Activated naive CD4-positive, alpha-beta T cell treated with anti-CD3 and anti-CD28 coated beads, Interleukin-2, amount 50 U/mL, for 72 hours (primary cell): ENCODE results near the gene ATP11B. TPM values are rescaled to one million over a fixed set of nuclear protein-coding genes. Genes with fewer than 3 reads are reported as not detected.
"Not testable (repeated sequence)": the region's sequence is repeated elsewhere in the genome, so short reads cannot be mapped to it uniquely, and the experiment has no call there.

ENCODE experiments used
- ATAC-seq, 2 donors: fragments of 150-1000 bp; cut with Tn5 transposase; 2 replicates each; pipeline ENCODE4 v1.10.0; 2021; ENCODE audit warnings: mild to moderate bottlenecking in 2 of 2, moderate library complexity in 2 of 2
- DNase-seq, 2 donors: peaks; one replicate each; pipeline ENCODE4 v3.0.0; 2021 to 2022; ENCODE audit warnings: low spot score in 2 of 2
- H3K27ac Mint-ChIP-seq, 2 donors: one replicate each; pipeline ENCODE4 v1.8.0; 2022; ENCODE audit warnings: mild to moderate bottlenecking in 2 of 2, mixed read lengths in 2 of 2
- H3K36me3 Mint-ChIP-seq, 2 donors: one replicate each; pipeline ENCODE4 v1.8.0; 2022; ENCODE audit warnings: mixed read lengths in 2 of 2
- H3K9me3 Mint-ChIP-seq, 2 donors: one replicate each; pipeline ENCODE4 v1.8.0; 2022; ENCODE audit warnings: mixed read lengths in 2 of 2
- total RNA-seq, 2 donors: library from RNA; stranded (reverse); gene quantifications; one replicate each; pipeline ENCODE4 v1.2.3, GENCODE V29; 2022

ATP11B gene
- total RNA-seq, 2 donors from 2014 or later = 93.3 to 105 TPM

DNA sequence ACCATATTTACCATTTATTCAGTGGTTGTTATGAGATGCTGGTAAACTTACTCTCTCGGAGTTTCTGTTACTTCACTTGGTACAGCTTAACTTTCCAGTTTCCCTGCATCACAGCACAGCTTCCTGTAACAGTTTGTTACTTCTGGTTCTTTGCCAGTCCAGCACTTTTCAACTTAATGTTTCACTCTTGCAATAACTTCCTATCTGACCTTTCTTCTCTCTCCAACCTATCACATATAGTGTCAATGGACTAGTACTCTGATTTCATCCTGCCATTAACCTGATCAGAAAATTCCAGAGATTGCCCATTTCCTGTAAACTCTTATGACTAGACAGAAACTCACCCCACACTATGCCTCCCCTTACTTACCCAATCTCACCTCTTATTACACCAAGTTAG lies 3.9 kb upstream of the ATP11B start:
- no peak overlapping the region for H3K27ac Mint-ChIP-seq
- ATAC-seq = no peak

DNA sequence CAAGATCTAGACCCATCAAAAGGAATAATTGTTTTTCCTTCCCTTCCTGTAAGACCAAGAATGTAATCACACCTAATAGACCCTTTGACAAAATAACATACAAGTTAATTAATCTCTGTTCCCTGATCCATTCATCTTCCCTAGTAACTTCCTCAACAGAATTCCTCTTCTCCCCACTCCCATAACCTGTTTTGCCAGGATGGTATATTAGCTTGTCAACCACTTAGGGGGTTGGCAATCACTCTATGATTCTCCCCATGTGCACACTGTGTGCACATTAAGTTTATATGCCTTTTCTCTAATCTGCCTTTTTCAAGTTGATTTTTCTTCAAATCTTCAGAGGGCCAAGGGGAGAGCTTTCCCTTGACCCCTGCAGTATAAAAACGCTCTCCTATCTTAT lies 2.7 kb upstream of the ATP11B start:
- Mint-ChIP-seq H3K9me3 (no peaks in the 10 kb centered on the region), H3K36me3 (peaks cover 11 to 17% of the 10 kb centered on the region in 2 donors)
- ATAC-seq = no peak

More for the DNA sequence above, 3.9 kb upstream of the ATP11B start:
- Mint-ChIP-seq H3K9me3 (no peaks in the 10 kb centered on the region), H3K36me3 (peaks cover 4 to 8% of the 10 kb centered on the region in 2 donors)
- DNase-seq = no peak

GRCh38 chr3:182793663-182794454 lies 555 bp downstream of the ATP11B start:
- peak overlapping the region; percentile 93 to 96 for H3K27ac Mint-ChIP-seq
- ATAC-seq = peak; percentile 47 to 53

More for the DNA sequence above, 2.7 kb upstream of the ATP11B start:
- no peak overlapping the region for H3K27ac Mint-ChIP-seq
- no peak for DNase-seq

GRCh38 chr3:182794455-182795388 lies 1.4 kb downstream of the ATP11B start:
- ATAC-seq (no peak), DNase-seq (no peak)
- Mint-ChIP-seq H3K36me3 (peaks cover 11 to 23% of the 10 kb centered on the region in 2 donors), H3K9me3 (no peaks in the 10 kb centered on the region), H3K27ac (peak overlapping the region; percentile 93 to 96)

More at GRCh38 chr3:182793663-182794454, 555 bp downstream of the ATP11B start:
- H3K36me3 Mint-ChIP-seq = peaks cover 11 to 23% of the 10 kb centered on the region in 2 donors
- DNase-seq = peak; percentile 50 to 66
- H3K9me3 Mint-ChIP-seq = no peaks in the 10 kb centered on the region

GRCh38 chr3:182795389-182795782 lies 2.1 kb downstream of the ATP11B start:
- H3K27ac Mint-ChIP-seq = peak overlapping the region; percentile 93 to 96
- H3K9me3 Mint-ChIP-seq = no peaks in the 10 kb centered on the region
- peak in 1 of 2 donors; percentile 28 for DNase-seq
- H3K36me3 Mint-ChIP-seq = peaks cover 11 to 23% of the 10 kb centered on the region in 2 donors
- ATAC-seq = peak; percentile 12 to 36

DNA sequence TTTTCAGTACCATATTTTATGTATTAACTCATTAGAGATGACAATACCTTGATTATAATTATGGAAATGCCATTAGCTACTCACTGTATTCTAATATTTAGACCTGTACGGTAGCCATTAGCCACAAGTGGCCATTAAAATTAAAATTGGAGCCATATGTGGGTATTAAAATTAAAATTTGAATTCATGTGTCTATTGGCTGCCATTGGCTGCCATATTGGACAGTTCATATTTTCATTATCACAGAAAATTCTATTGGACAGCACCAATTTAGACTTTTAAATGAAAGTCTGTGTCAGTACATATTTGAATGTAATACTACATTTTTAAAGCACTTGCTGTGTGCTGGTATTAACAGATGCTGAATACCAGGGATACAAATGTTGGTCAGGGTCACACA lies 3.0 kb downstream of the ATP11B start:
- no peak for DNase-seq
- peaks cover 11 to 23% of the 10 kb centered on the region in 2 donors for H3K36me3 Mint-ChIP-seq
- ATAC-seq = no peak
- no peaks in the 10 kb centered on the region for H3K9me3 Mint-ChIP-seq
- no peak overlapping the region for H3K27ac Mint-ChIP-seq

DNA sequence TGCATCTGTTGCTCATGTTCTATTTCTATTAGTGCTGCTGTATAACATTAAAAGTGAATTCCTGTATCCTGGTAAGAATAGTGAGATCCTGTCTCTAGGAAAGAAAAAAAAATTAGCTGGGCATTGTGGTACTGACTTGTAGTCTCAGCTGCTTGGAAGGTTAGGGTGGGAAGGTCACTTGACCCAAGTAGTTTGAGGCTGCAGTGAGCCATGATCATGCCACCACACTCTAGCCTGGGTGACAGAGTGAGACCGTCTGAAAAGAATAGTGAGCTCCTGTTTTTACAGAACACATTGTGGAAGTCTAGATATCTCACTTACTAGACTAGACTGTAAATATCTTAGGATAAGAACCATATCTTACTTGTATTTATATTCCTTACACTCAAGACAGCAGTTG lies 4.6 kb downstream of the ATP11B start:
- H3K9me3 Mint-ChIP-seq = no peaks in the 10 kb centered on the region
- ATAC-seq (no peak), DNase-seq (no peak)
- H3K27ac Mint-ChIP-seq = peak overlapping the region in 1 of 2 donors; percentile 34
- H3K36me3 Mint-ChIP-seq = peaks cover 10 to 23% of the 10 kb centered on the region in 2 donors

- H3K36me3 Mint-ChIP-seq = peaks cover 5 to 21% of the 10 kb centered on the region in 2 donors
- not testable (repeated sequence) for H3K9me3 Mint-ChIP-seq, ATAC-seq, DNase-seq, H3K27ac Mint-ChIP-seq
Measured at GRCh38 chr3:182799143-182799542, 5.8 kb downstream of the ATP11B start.

GRCh38 chr3:182800508-182800907 lies 7.2 kb downstream of the ATP11B start:
- peaks cover 0 to 13% of the 10 kb centered on the region in 2 donors for H3K36me3 Mint-ChIP-seq

GRCh38 chr3:182802413-182803390 lies 9.4 kb downstream of the ATP11B start:
- Mint-ChIP-seq H3K27ac (no peak overlapping the region), H3K36me3 (peaks cover 0 to 10% of the 10 kb centered on the region in 2 donors), H3K9me3 (no peaks in the 10 kb centered on the region)
- ATAC-seq = peak in 1 of 2 donors; percentile 22
- DNase-seq = no peak

More at GRCh38 chr3:182800508-182800907, 7.2 kb downstream of the ATP11B start:
- no peak for ATAC-seq
- no peak for DNase-seq
- H3K27ac Mint-ChIP-seq = no peak overlapping the region
- H3K9me3 Mint-ChIP-seq = no peaks in the 10 kb centered on the region

DNA sequence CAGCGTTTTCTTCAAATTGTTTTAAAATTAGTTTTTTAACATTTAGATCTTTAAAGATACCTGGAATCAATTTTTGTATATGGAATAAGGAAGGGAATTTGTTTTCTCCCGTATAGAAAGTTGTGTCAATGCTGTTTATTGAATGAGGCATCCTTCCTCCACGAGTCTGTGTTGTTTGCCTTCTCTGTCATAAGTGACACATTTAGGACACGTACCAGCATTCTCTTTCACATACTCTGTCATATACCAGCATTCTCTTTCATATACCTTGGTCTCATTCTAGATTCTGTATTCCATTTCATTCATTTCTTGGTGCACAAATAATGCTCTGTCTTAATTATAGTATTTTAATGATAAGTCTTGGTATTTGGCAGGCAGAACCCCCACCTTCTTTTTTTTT lies 10.3 kb downstream of the ATP11B start:
- DNase-seq (no peak), ATAC-seq (no peak)
- Mint-ChIP-seq H3K36me3 (peaks cover 0 to 6% of the 10 kb centered on the region in 2 donors), H3K27ac (no peak overlapping the region), H3K9me3 (no peaks in the 10 kb centered on the region)

DNA sequence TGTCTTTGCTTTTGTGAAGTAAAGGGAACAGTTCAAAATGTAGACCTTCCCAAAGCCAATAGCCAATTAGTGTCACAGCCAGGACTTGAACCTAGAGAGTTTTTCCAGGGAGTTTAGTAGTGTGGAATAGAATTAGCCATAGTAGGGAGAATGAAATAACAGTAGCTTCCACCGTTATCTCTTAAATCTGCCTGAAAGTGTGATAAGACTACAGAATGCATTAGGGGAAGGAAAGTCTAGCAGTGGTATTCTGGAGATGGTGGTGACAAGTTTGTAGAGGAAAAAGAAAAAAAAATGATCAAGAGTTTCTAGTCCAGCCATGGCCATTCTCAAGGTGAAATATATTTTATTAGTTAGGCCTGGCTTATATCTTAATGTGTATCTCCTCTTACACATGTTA lies 13.8 kb downstream of the ATP11B start:
- peaks cover 0 to 6% of the 10 kb centered on the region in 2 donors for H3K36me3 Mint-ChIP-seq
- DNase-seq (no peak), ATAC-seq (no peak)
- H3K9me3 Mint-ChIP-seq = no peaks in the 10 kb centered on the region
- H3K27ac Mint-ChIP-seq = no peak overlapping the region

DNA sequence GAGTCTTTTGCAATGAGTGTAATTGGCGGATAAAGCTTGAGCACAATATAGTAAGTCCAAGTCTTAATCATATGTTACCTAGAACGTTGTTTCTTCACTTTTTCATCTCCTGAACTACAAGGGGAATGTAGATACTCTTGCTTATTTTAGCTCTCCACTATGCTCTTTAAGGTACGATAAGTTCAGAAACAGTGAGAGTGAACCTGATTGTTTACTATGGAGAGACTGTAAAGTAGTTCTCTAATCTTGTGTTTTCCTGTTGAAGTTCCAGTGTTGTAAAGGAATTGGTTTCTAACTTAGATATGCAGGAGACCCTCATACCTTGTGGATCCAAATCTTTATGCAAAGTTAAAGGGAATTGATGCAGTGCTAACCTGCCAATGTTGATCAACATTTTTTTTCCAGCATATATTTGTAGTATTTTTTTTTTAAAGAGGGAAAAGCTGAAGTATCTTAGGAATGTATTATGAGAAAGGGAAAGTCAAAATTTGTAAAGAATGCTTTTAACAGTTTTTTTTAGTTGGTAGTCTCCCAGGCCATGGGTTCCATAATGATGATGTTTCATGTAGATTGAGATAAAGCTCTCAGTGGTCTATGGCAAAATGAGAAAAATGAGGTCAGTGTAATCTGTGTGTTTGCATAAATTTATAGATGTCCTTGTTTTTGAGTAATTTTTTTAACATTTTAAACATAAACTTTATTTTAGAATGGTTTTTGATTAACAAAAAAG lies 14.9 kb downstream of the ATP11B start:
- Mint-ChIP-seq H3K27ac (no peak overlapping the region), H3K9me3 (no peaks in the 10 kb centered on the region), H3K36me3 (peaks cover 0 to 6% of the 10 kb centered on the region in 2 donors)
- no peak for DNase-seq
- no peak for ATAC-seq

DNA sequence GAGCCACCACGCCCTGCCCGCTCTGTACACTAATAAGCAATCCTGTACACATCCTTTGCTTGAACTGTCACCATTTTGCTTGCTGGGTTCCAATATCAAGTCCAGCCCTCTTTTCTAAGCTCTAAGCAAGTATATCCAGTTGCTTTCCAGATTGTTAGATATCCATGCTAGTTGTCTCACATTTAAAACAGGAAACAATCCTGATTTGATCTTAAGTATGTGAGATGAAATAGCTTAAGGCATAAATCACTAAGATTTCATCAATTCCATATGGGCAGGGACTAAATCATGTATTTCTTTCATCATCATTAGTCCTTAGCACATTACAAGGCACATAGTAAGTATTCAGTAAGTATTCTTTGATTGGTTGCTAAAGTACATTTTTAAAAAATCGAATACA lies 16.2 kb downstream of the ATP11B start:
- no peak for ATAC-seq
- no peak overlapping the region for H3K27ac Mint-ChIP-seq
- no peaks in the 10 kb centered on the region for H3K9me3 Mint-ChIP-seq
- no peak for DNase-seq
- peaks cover 0 to 4% of the 10 kb centered on the region in 2 donors for H3K36me3 Mint-ChIP-seq

- H3K9me3 Mint-ChIP-seq = no peaks in the 10 kb centered on the region
- H3K27ac Mint-ChIP-seq = no peak overlapping the region
- ATAC-seq = no peak
- DNase-seq = no peak
- no peaks in the 10 kb centered on the region for H3K36me3 Mint-ChIP-seq
Measured at GRCh38 chr3:182810574-182811268, 17.4 kb downstream of the ATP11B start.
